K562 (cell line): ENCODE data around the gene OR10A3. TPM values are rescaled to one million over a fixed set of nuclear protein-coding genes. Genes with fewer than 3 reads are reported as not detected.
A peak's percentile ranks its signal among the peaks of the same experiment; 100 is the strongest.

Experiments
- BRCA1 ChIP-seq, 2 experiments: fragments of 450-650 bp in 1 of 2; sonication (generic) in 1 of 2; formaldehyde crosslinking in 1 of 2; IDR thresholded peaks; 2 replicates each; pipeline versions ENCODE4 v1.5.0 to v1.6.1; 2017 to 2020; ENCODE audit warnings: mild to moderate bottlenecking in 1 of 2, missing genetic modification reagents in 1 of 2
- DPF2 ChIP-seq: fragments of 450-650 bp; IDR thresholded peaks from 2 replicates; pipeline ENCODE4 v1.6.1; 2016
- E4F1 ChIP-seq: fragments of 250-450 bp; sonication (Bioruptor Pico); IDR thresholded peaks from 2 replicates; pipeline ENCODE4 v1.5.0; 2021; ENCODE audit warnings: mild to moderate bottlenecking, borderline replicate concordance
- HMBOX1 ChIP-seq: sonication (generic); IDR thresholded peaks from 2 replicates; pipeline ENCODE4 v1.6.1; 2016
- HNRNPK ChIP-seq: fragments of 200-400 bp; formaldehyde crosslinking; IDR thresholded peaks from one replicate; pipeline ENCODE4 v1.6.1; 2018; ENCODE audit warnings: mild to moderate bottlenecking, low read depth, low read length; ENCODE audit not compliant: poor library complexity, severe bottlenecking
- HOMEZ ChIP-seq: fragments of 250-450 bp; sonication (Bioruptor Pico); IDR thresholded peaks from 2 replicates; pipeline ENCODE4 v1.4.0; 2020; ENCODE audit warnings: mild to moderate bottlenecking, moderate library complexity
- JUNB ChIP-seq: fragments of 450-650 bp; formaldehyde crosslinking; conservative IDR thresholded peaks from 2 replicates; pipeline ENCODE4 v1.4.0; 2020; ENCODE audit warnings: mild to moderate bottlenecking
- MTA3 ChIP-seq: fragments of 450-650 bp; formaldehyde crosslinking; IDR thresholded peaks from 2 replicates; pipeline ENCODE4 v1.6.1; 2017; ENCODE audit warnings: mild to moderate bottlenecking, borderline replicate concordance
- MYC ChIP-seq, 2 experiments: fragments of 250-450 bp in 1 of 2; sonication (Bioruptor Pico) in 1 of 2; IDR thresholded peaks; 2 replicates each; pipeline versions ENCODE4 v1.5.1 to v1.6.1; 2012 to 2021; ENCODE audit warnings: low read depth in 2 of 2, borderline replicate concordance in 1 of 2, improper control_type of control experiment in 1 of 2, low read length in 1 of 2, mild to moderate bottlenecking in 1 of 2, moderate library complexity in 1 of 2
- MYNN ChIP-seq, 2 experiments: sonication (generic); formaldehyde crosslinking in 1 of 2; IDR thresholded peaks; 2 replicates each; pipeline versions ENCODE4 v1.5.0 to v1.6.1; 2016 to 2020; ENCODE audit warnings: antibody characterized with exemption in 1 of 2, missing genetic modification reagents in 1 of 2
- RBM22 ChIP-seq: fragments of 200-400 bp; formaldehyde crosslinking; IDR thresholded peaks from 2 replicates; pipeline ENCODE4 v1.6.1; 2018; ENCODE audit warnings: low read length, low read depth; ENCODE audit not compliant: poor library complexity, severe bottlenecking
- SIN3B ChIP-seq: fragments of 450-650 bp; IDR thresholded peaks from 2 replicates; pipeline ENCODE4 v1.6.1; 2017; ENCODE audit warnings: low read depth, mild to moderate bottlenecking, moderate library complexity
- SNRNP70 ChIP-seq: fragments of 200-400 bp; formaldehyde crosslinking; optimal IDR thresholded peaks from 2 replicates; pipeline ENCODE3; 2017; ENCODE audit warnings: low read depth, low read length
- SPI1 ChIP-seq: IDR thresholded peaks from 2 replicates; pipeline ENCODE4 v1.6.1; 2011; ENCODE audit warnings: low read depth, low read length, control low read depth, borderline replicate concordance
- TAF7 ChIP-seq: fragments of 450-650 bp; IDR thresholded peaks from 2 replicates; pipeline ENCODE4 v1.6.1; 2016; ENCODE audit warnings: missing genetic modification characterization, missing compliant biosample characterization
- TFAM ChIP-seq: fragments of 250-450 bp; sonication (Bioruptor Pico); conservative IDR thresholded peaks from 2 replicates; pipeline ENCODE4 v1.5.0; 2021; ENCODE audit warnings: mild to moderate bottlenecking, moderate library complexity
- TOE1 ChIP-seq, 2 experiments: fragments of 450-650 bp in 1 of 2; sonication (generic) in 1 of 2; formaldehyde crosslinking in 1 of 2; IDR thresholded peaks; 2 replicates each; pipeline versions ENCODE4 v1.7.1 to v1.8.0; 2016 to 2022; ENCODE audit warnings: borderline replicate concordance in 2 of 2, mild to moderate bottlenecking in 2 of 2, antibody characterized with exemption in 1 of 2, inconsistent platforms in 1 of 2, low read depth in 1 of 2, missing genetic modification reagents in 1 of 2, moderate library complexity in 1 of 2
- TRIM24 ChIP-seq, 2 experiments: fragments of 450-650 bp; IDR thresholded peaks; 2 replicates each; pipeline ENCODE4 v1.6.1; 2016
- ZNF395 ChIP-seq: fragments of 200-800 bp; sonication (Bioruptor generic); IDR thresholded peaks from 2 replicates; pipeline ENCODE4 v1.6.1; 2017; ENCODE audit warnings: missing genetic modification characterization, missing compliant biosample characterization
- ZNF79 ChIP-seq: fragments of 250-450 bp; sonication (Bioruptor Pico); IDR thresholded peaks from 2 replicates; pipeline ENCODE4 v1.4.0; 2020; ENCODE audit warnings: low read depth, mild to moderate bottlenecking, moderate library complexity
- polyA plus RNA-seq, 8 experiments: library from polyadenylated mRNA; depleted of rRNA in 4 of 8; stranded (reverse) in 5 of 8; unstranded in 3 of 8; fragments of >200 nt; fragmentation: Nextera tagmentation in 2 of 8; fragmentation: Illumina TruSeq in 1 of 8; extraction: Ambion mirVana in 2 of 8; extraction: Trizol in 1 of 8; gene quantifications; 2 replicates each; pipeline versions ENCODE4 v1.2.1 to v1.2.3, GENCODE V29; 2011 to 2014; ENCODE audit warnings: inconsistent platforms in 1 of 8, missing spikeins in 1 of 8
- total RNA-seq, 7 experiments: library from RNA; depleted of rRNA in 6 of 7; stranded (reverse); fragments of >200 nt in 6 of 7; fragmentation: Illumina TruSeq in 2 of 7; extraction: Trizol in 2 of 7; gene quantifications; 2 replicates each; pipeline versions ENCODE4 v1.2.1 to v1.2.3, GENCODE V29; 2011 to 2021; ENCODE audit warnings: low replicate concordance in 1 of 7

The OR10A3 gene
- total and polyA plus RNA-seq, 9 of the 15 experiments (the other 6 are each of a cell fraction or from before 2014, with no cell fraction given) = not detected

GRCh38 chr11:7977232-7977917, 35.9 kb upstream of the OR10A3 start (continued):
- 0 out of 2 replicates have a peak, but pooled peaks have one; percentile 19 for TF ChIP-seq JUNB (CRISPR knock-in tag)
- TF ChIP-seq SPI1 = no peak
- no peak for TF ChIP-seq MYNN (IDR thresholded peaks at IDR 0.05)
- TF ChIP-seq MYNN (CRISPR knock-in tag; IDR thresholded peaks at IDR 0.05) = no peak
- peak; percentile 97 for TF ChIP-seq TRIM24 (IDR thresholded peaks at IDR 0.05)
- no peak for TF ChIP-seq HNRNPK
- no peak for TF ChIP-seq MTA3
- TF ChIP-seq HMBOX1 = no peak
- TF ChIP-seq SIN3B = no peak
- TF ChIP-seq MYC (IDR thresholded peaks at IDR 0.05; ENCODE audit: low read depth, low read length) = peak; percentile 49; the same call in 1 of the 2 replicates
- TF ChIP-seq MYC (CRISPR knock-in tag; IDR thresholded peaks at IDR 0.05; ENCODE audit: borderline replicate concordance, low read depth) = no peak
- no peak for TF ChIP-seq TOE1 (IDR thresholded peaks at IDR 0.05; ENCODE audit: borderline replicate concordance)
- TF ChIP-seq TOE1 (CRISPR knock-in tag; IDR thresholded peaks at IDR 0.05; ENCODE audit: borderline replicate concordance, low read depth) = no peak
- TF ChIP-seq DPF2 = 0 out of 2 replicates have a peak, but pooled peaks have one; percentile 25
- TF ChIP-seq HOMEZ = no peak
- no peak for TF ChIP-seq TFAM (CRISPR knock-in tag)
- no peak for TF ChIP-seq BRCA1 (IDR thresholded peaks at IDR 0.05)
- no peak for TF ChIP-seq BRCA1 (CRISPR knock-in tag; IDR thresholded peaks at IDR 0.05)
- no peak for TF ChIP-seq SNRNP70
- no peak for TF ChIP-seq TAF7
- TF ChIP-seq RBM22 = no peak
- no peak for TF ChIP-seq ZNF395 (CRISPR knock-in tag)
- TF ChIP-seq ZNF79 = no peak
- TF ChIP-seq E4F1 = no peak
